Measurements from ENCODE around the gene SERPINB11.

Gene SERPINB11

DNA sequence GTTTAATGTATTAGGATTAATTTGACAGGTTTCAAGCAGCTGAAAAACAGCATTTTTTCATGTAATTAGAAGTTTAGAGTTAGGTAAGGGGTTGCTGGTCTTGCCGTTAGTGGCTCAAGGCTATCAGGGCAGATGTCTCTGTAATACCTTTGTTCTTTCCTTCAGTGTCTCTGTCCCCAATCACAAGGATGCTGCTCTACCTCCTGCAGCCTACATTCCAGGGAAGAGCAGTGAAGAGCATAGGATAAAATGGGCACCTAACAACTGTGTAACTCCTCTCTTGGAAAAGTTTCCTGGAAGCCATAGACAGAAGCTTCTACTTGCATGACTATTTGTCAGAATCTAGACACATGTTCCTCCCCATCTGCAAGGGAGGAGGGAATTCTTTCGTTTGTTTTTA lies 63.1 kb downstream of the SERPINB11 start:
- no peak for TF ChIP-seq REST (IDR thresholded peaks at IDR 0.05; ENCODE audit: insufficient read depth in 1 of 2, low read depth in 2 of 2, low read length in 2 of 2)
- TF ChIP-seq FOXP2 (optimal IDR thresholded peaks at IDR 0.05; ENCODE audit: borderline replicate concordance, extremely low read depth, extremely low read length, insufficient read depth): no peak
- no peak for TF ChIP-seq SIN3A (IDR thresholded peaks at IDR 0.05; ENCODE audit: borderline replicate concordance, insufficient read depth, low read length)
- no peak for TF ChIP-seq POLR2AphosphoS5 (IDR thresholded peaks at IDR 0.05; ENCODE audit: low read depth, low read length)
- TF ChIP-seq TAF1 (IDR thresholded peaks at IDR 0.05; ENCODE audit: borderline replicate concordance, insufficient read depth, low read length): no peak
